HG02870 (cell line): ENCODE results near the gene TCP1.
"Not testable (repeated sequence)": the region's sequence is repeated elsewhere in the genome, so short reads cannot be mapped to it uniquely, and the experiment has no call there.

Experiments used
- ATAC-seq: cut with Tn5 transposase; IDR thresholded peaks from one replicate; pipeline ENCODE4 v1.9.1; 2021; ENCODE audit warnings: mild to moderate bottlenecking, moderate library complexity; ENCODE audit not compliant: unreplicated experiment

Gene TCP1

DNA sequence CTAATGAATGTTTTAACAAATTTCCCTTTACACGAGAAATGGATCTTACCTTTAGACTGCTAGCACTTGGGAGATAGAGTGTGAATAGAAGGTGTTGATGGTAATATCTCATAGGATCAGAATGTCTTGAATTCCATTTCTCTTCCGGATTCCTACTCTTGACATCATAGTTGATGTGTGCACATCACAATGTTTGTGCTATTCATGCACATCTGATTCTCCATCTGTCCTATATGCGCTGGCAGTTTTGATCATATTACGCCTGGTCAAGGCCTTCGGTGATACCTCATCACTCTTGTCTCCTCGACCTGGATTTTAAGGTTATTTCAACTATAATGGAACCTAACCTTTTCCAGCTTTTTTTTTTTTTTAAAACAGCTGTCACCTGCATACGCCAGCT, 44.3 kb downstream of the TCP1 start:
- no peak for ATAC-seq

DNA sequence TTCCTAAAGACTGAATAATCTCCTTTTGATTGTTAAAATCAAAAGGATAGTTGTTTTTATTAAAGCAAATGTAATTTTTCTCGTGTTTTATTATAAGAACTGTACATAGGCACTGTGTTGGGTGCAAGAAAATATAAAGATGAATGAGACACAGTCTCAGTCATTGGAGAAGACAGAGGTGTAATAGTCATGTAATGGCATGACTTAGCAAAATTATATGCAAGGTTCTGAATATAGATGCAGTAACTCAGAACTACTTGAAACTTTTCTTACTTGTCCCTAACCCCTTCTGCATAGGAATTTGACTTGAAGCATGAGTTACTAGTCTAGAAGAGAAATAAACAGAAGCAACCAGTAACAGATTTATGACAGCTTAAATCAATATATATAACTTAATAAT, 47.2 kb downstream of the TCP1 start:
- no peak for ATAC-seq

GRCh38 chr6:159739341-159739740, 50.1 kb downstream of the TCP1 start:
- ATAC-seq: no peak

- no peak for ATAC-seq
These were observed 52.5 kb downstream of the TCP1 start for GRCh38 chr6:159736908-159737307.

- not testable (repeated sequence) for ATAC-seq
These were observed 56.0 kb downstream of the TCP1 start for GRCh38 chr6:159733395-159733794.

GRCh38 chr6:159732550-159732949, 56.9 kb downstream of the TCP1 start:
- ATAC-seq: not testable (repeated sequence)

GRCh38 chr6:159730332-159730676, 59.1 kb downstream of the TCP1 start:
- no peak for ATAC-seq

DNA sequence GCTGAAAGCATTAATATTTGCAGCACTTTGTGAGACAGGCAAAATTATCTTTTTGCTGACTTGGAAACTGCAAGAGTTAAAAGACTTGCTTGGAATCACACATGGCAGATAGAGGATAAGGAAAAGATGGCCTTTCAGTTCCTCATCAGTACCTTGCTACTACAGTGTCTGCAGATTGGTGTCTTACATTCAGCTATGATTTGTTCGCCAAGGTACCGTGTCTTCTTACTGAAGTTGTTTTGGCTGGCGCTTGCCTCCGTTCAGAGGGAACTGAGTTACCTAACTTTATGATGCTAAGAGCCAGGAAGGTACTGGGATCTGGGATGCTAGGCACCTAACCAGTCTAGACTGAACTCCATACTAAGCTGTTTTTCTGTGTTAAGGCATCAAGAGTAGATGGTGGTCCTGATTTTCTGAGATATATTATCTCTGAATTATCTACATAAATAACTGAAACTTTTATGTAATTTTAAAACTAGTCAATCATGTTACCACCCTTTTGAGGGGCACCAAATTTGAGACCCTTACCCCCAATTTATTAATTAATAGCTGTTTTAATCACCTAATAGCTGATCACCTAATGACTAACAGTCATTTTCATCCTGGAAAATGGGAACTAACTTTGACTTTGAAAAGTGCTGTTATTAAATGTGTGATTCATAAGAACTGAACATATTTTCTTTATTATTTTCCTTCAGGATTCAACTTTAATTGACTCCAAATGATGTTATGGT, 59.6 kb downstream of the TCP1 start:
- ATAC-seq: no peak

DNA sequence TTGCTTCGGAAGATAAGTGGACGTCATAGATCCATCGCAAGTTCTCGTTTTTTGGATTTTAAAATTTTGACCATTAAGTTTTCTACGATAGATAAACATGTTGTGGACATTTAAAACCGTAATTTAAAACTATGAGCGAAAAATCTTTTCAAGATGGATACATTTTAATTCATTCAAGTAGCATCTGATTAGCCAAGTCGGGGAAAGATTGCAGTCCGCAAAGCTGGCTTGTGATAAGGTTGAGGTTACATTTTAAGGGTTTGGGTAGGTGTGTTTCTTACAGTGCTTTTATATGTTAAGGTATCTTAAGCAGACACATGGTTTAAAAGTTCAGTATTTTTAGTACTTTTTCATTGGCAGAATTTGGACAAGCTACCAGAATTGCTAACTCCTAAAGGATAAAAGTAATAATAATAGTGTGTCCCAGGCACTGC, 60.9 kb downstream of the TCP1 start:
- ATAC-seq: no peak
